Hypothalamus (tissue), 51 donors: ENCODE measurements around the gene ERGIC2.
"Not testable (repeated sequence)": the region's sequence is repeated elsewhere in the genome, so short reads cannot be mapped to it uniquely, and the experiment has no call there.

Source experiments
- DNase-seq, 51 donors: peaks; one replicate each; lab custom pipeline; 2025; lab: John Stamatoyannopoulos, UW

ERGIC2 gene

GRCh38 chr12:29306682-29307081, 74.3 kb downstream of the ERGIC2 start:
- DNase-seq, result no peak

GRCh38 chr12:29306266-29306665, 74.7 kb downstream of the ERGIC2 start:
- no peak for DNase-seq

GRCh38 chr12:29304388-29304787, 76.6 kb downstream of the ERGIC2 start:
- DNase-seq, result no peak

- no peak for DNase-seq
These were observed 79.9 kb downstream of the ERGIC2 start for GRCh38 chr12:29301114-29301513.

GRCh38 chr12:29299633-29300032, 81.3 kb downstream of the ERGIC2 start:
- no peak for DNase-seq

- no peak for DNase-seq
These were observed 89.7 kb downstream of the ERGIC2 start for GRCh38 chr12:29291226-29291625.

- not testable (repeated sequence) for DNase-seq
These were observed 90.5 kb downstream of the ERGIC2 start for GRCh38 chr12:29290475-29290874.

- no peak for DNase-seq
These were observed 92.9 kb downstream of the ERGIC2 start for GRCh38 chr12:29288031-29288430.

- DNase-seq, result no peak
These were observed 93.3 kb downstream of the ERGIC2 start for GRCh38 chr12:29287622-29288021.
